ENCODE results near the gene ABLIM2.

DNA sequence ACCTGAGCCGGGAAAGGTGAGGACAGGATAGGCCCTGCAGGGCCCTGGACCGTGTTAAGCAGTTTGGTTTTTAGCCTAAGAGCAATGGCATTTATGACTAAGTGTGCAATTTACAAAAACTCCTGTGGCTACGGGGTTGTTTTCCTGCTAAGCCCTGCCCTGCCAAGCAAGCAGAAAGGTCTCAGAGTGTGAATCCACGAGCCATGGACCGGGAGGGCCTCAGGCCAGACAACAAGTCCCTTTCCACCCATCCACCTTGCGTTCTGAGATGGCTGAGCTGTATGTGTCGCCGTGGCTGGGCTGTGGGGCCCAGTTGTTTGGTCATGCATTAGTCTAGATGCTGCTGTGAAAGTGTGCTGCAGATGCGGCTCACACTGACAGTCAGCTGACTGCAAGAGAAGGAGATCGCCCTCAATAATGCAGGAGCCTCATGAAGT lies 185.1 kb downstream of the ABLIM2 start:
- TF ChIP-seq, protein P1, sequence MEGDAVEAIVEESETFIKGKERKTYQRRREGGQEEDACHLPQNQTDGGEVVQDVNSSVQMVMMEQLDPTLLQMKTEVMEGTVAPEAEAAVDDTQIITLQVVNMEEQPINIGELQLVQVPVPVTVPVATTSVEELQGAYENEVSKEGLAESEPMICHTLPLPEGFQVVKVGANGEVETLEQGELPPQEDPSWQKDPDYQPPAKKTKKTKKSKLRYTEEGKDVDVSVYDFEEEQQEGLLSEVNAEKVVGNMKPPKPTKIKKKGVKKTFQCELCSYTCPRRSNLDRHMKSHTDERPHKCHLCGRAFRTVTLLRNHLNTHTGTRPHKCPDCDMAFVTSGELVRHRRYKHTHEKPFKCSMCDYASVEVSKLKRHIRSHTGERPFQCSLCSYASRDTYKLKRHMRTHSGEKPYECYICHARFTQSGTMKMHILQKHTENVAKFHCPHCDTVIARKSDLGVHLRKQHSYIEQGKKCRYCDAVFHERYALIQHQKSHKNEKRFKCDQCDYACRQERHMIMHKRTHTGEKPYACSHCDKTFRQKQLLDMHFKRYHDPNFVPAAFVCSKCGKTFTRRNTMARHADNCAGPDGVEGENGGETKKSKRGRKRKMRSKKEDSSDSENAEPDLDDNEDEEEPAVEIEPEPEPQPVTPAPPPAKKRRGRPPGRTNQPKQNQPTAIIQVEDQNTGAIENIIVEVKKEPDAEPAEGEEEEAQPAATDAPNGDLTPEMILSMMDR (IDR thresholded peaks at IDR 0.05; ENCODE audit: insufficient read depth, low read length, poor library complexity, severe bottlenecking), result no peak
- TF ChIP-seq EZH2phosphoT487 (conservative IDR thresholded peaks at IDR 0.05; ENCODE audit: low read length), result no peak
